NB4 (cell line): ENCODE data around the gene MIDN.

Experiments
- MYC ChIP-seq: IDR thresholded peaks from 2 replicates; pipeline ENCODE4 v1.6.1; 2011; ENCODE audit warnings: low read depth, low read length
- POLR2A ChIP-seq: IDR thresholded peaks from 2 replicates; pipeline ENCODE4 v1.6.1; 2011; ENCODE audit warnings: mild to moderate bottlenecking; ENCODE audit not compliant: insufficient read length; ENCODE audit errors: extremely low read depth
- TF ChIP-seq, protein P1 (sequence below): IDR thresholded peaks from one replicate; pipeline ENCODE4 v1.5.1; 2012; ENCODE audit warnings: low read depth, low read length
- TF ChIP-seq, protein P2 (sequence below): IDR thresholded peaks from 2 replicates; pipeline ENCODE4 v1.6.1; 2011; ENCODE audit warnings: low read depth, low read length

DNA sequence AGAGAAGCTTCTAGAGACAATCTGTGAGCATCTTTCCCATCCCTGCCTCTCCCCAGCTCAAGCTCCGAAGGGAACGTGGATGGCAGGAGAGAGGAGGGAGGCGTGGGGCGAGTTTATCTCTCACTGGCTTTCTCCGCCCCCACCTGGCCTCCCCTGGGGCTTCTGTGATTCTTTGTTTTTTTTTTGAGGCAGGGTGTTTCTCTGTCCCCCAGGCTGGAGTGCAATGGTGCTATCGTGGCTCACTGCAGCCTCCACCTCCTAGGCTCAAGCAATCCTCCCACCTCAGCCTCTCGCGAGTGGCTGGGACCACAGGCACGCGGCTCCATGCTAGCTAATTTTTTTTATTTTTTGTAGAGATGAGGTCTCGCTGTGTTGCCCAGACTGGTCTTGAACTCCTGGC lies 60.3 kb downstream of the MIDN start:
- TF ChIP-seq, protein P1, sequence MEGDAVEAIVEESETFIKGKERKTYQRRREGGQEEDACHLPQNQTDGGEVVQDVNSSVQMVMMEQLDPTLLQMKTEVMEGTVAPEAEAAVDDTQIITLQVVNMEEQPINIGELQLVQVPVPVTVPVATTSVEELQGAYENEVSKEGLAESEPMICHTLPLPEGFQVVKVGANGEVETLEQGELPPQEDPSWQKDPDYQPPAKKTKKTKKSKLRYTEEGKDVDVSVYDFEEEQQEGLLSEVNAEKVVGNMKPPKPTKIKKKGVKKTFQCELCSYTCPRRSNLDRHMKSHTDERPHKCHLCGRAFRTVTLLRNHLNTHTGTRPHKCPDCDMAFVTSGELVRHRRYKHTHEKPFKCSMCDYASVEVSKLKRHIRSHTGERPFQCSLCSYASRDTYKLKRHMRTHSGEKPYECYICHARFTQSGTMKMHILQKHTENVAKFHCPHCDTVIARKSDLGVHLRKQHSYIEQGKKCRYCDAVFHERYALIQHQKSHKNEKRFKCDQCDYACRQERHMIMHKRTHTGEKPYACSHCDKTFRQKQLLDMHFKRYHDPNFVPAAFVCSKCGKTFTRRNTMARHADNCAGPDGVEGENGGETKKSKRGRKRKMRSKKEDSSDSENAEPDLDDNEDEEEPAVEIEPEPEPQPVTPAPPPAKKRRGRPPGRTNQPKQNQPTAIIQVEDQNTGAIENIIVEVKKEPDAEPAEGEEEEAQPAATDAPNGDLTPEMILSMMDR, result no peak
- TF ChIP-seq POLR2A (no peak), MYC (no peak)
- TF ChIP-seq, protein P2, sequence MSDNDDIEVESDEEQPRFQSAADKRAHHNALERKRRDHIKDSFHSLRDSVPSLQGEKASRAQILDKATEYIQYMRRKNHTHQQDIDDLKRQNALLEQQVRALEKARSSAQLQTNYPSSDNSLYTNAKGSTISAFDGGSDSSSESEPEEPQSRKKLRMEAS, result no peak
